ENCODE measurements around the gene TIGD4. TPM values are rescaled to one million over a fixed set of nuclear protein-coding genes. Genes with fewer than 3 reads are reported as not detected.
A peak's percentile ranks its signal among the peaks of the same experiment; 100 is the strongest.

Gene TIGD4
- total RNA-seq = 1.1 TPM
- polyA plus RNA-seq (ENCODE audit: insufficient read depth, low read depth, low replicate concordance) = 0.75 TPM
- long read RNA-seq, donor 1 = 0 reads
- long read RNA-seq, donor 2 = 0 reads
- long read RNA-seq, donor 3, partial matches to known transcripts = 0 of 1 reads
- long read RNA-seq, donor 3, other reads (novel, unspliced or antisense) = 0 of 1 reads
- long read RNA-seq, donor 4, partial matches to known transcripts = 0 of 1 reads
- long read RNA-seq, donor 4, other reads (novel, unspliced or antisense) = 0 of 1 reads
- long read RNA-seq, donor 5 = 0 reads
- long read RNA-seq, donor 6 = 0 reads
- long read RNA-seq, donor 7, partial matches to known transcripts = 0 of 4 reads
- long read RNA-seq, donor 7, other reads (novel, unspliced or antisense) = 0 of 4 reads
- long read RNA-seq, donor 8 = 0 reads
- long read RNA-seq, donor 9 = 0 reads
- long read RNA-seq, donor 10 = 0 reads

- DNase-seq = peak; percentile 98 to 99 (median 98)
- peak within 1 kb of the TSS; percentile 68 to 93 (median 78) for H3K9ac ChIP-seq (ENCODE audit: low read length in 3 of 3)
- intact Hi-C loops (cut with DNase I) = no loop called here
- FAIRE-seq = peak; percentile 84
- peak within 1 kb of the TSS; percentile 89 to 95 for H3K27ac ChIP-seq (ENCODE audit: low read depth in 2 of 2, low read length in 2 of 2)
- H3K4me3 ChIP-seq (ENCODE audit: low read length in 3 of 3) = peak within 1 kb of the TSS; percentile 87 to 97 (median 87)
- peak; percentile 27 for TF ChIP-seq CTCF (IDR thresholded peaks at IDR 0.05; ENCODE audit: borderline replicate concordance, extremely low read depth, insufficient read depth)
- no peaks in the 10 kb centered on the region for H3K9me3 ChIP-seq (ENCODE audit: control insufficient read depth in 2 of 3, insufficient read depth in 1 of 3, low read length in 3 of 3)
- H3K36me3 ChIP-seq (ENCODE audit: control insufficient read depth in 2 of 3, insufficient read depth in 3 of 3, low read length in 3 of 3) = no peaks in the 10 kb centered on the region
- H3K27me3 ChIP-seq (ENCODE audit: control insufficient read depth, insufficient read depth, low read length) = no peaks in the 10 kb centered on the region
- H3K4me1 ChIP-seq (ENCODE audit: control insufficient read depth in 2 of 3, insufficient read depth in 2 of 3, low read depth in 1 of 3, low read length in 3 of 3) = peaks cover 0 to 3% (median 3%) of the 10 kb centered on the region in 3 donors
Measured at GRCh38 chr4:152779513-152780266, at the start of gene TIGD4, which contains the start of gene ARFIP1. TIGD4 (minus strand) TSS chr4:152779730; CDS start chr4:152771004, 8,726 bp downstream. ARFIP1 (plus strand) TSS chr4:152779954; CDS start chr4:152829634, 49,680 bp downstream.

- Histone ChIP-seq H3K9me3 (ENCODE audit: control insufficient read depth in 2 of 3, insufficient read depth in 1 of 3, low read length in 3 of 3) (no peaks in the 10 kb centered on the region), H3K36me3 (ENCODE audit: control insufficient read depth in 2 of 3, insufficient read depth in 3 of 3, low read length in 3 of 3) (peaks cover 0 to 2% (median 0%) of the 10 kb centered on the region in 3 donors), H3K4me1 (ENCODE audit: control insufficient read depth in 2 of 3, insufficient read depth in 2 of 3, low read depth in 1 of 3, low read length in 3 of 3) (no peaks in the 10 kb centered on the region), H3K9ac (ENCODE audit: low read length in 3 of 3) (no peak overlapping the region), H3K4me3 (ENCODE audit: low read length in 3 of 3) (no peak overlapping the region), H3K27me3 (ENCODE audit: control insufficient read depth, insufficient read depth, low read length) (no peaks in the 10 kb centered on the region), H3K27ac (ENCODE audit: low read depth in 2 of 2, low read length in 2 of 2) (no peak overlapping the region)
- intact Hi-C loops (cut with DNase I) = no loop called here
- FAIRE-seq = no peak
- no peak for DNase-seq
- no peak for TF ChIP-seq CTCF (IDR thresholded peaks at IDR 0.05; ENCODE audit: borderline replicate concordance, extremely low read depth, insufficient read depth)
Measured at GRCh38 chr4:152828122-152828521, 48.6 kb upstream of the TIGD4 start.

- Histone ChIP-seq H3K4me3 (ENCODE audit: low read length in 3 of 3) (no peak overlapping the region), H3K27me3 (ENCODE audit: control insufficient read depth, insufficient read depth, low read length) (no peaks in the 10 kb centered on the region), H3K36me3 (ENCODE audit: control insufficient read depth in 2 of 3, insufficient read depth in 3 of 3, low read length in 3 of 3) (no peaks in the 10 kb centered on the region), H3K9me3 (ENCODE audit: control insufficient read depth in 2 of 3, insufficient read depth in 1 of 3, low read length in 3 of 3) (no peaks in the 10 kb centered on the region), H3K4me1 (ENCODE audit: control insufficient read depth in 2 of 3, insufficient read depth in 2 of 3, low read depth in 1 of 3, low read length in 3 of 3) (no peaks in the 10 kb centered on the region), H3K27ac (ENCODE audit: low read depth in 2 of 2, low read length in 2 of 2) (no peak overlapping the region), H3K9ac (ENCODE audit: low read length in 3 of 3) (no peak overlapping the region)
- FAIRE-seq (no peak), DNase-seq (no peak)
- intact Hi-C loops (cut with DNase I) = no loop called here
- no peak for TF ChIP-seq CTCF (IDR thresholded peaks at IDR 0.05; ENCODE audit: borderline replicate concordance, extremely low read depth, insufficient read depth)
Measured at GRCh38 chr4:152825336-152825735, 45.8 kb upstream of the TIGD4 start.
